SK-N-SH (cell line): ENCODE measurements around the gene FGD6. TPM values are rescaled to one million over a fixed set of nuclear protein-coding genes. Genes with fewer than 3 reads are reported as not detected.

Experiments
- CTCF ChIA-PET: fragments of 300-600, 350-600 bp; formaldehyde crosslinking; extraction: SDS; loops from one replicate; lab custom pipeline; 2021; lab: Yijun Ruan, JAX
- POLR2A ChIA-PET: fragments of 350-600 bp; sonication (Branson Sonifier 250); formaldehyde crosslinking; extraction: SDS; loops from one replicate; lab custom pipeline; 2020; ENCODE audit warnings: antibody characterized with exemption, inconsistent platforms; lab: Yijun Ruan, JAX
- DNase-seq: peaks from one replicate; pipeline ENCODE4 v3.0.0; 2012
- H2AFZ ChIP-seq: fragments of 200-600 bp; sonication (generic); 2 replicates; pipeline ENCODE4 v1.8.1; 2016; ENCODE audit warnings: antibody characterized with exemption, mild to moderate bottlenecking, low read depth
- H3F3A ChIP-seq: fragments of 200-600 bp; sonication (generic); replicated peaks from 2 replicates; pipeline ENCODE3; 2016; ENCODE audit warnings: antibody characterized with exemption, mild to moderate bottlenecking; ENCODE audit not compliant: insufficient read depth
- H3K27ac ChIP-seq, 2 experiments: fragments of 200-500 bp in 1 of 2; fragments of 200-600 bp in 1 of 2; sonication (Bioruptor generic) in 1 of 2; sonication (generic), shearing (Covaris generic) in 1 of 2; 2 replicates each; pipeline versions ENCODE4 v1.5.1 to v1.6.1; 2014 to 2016; ENCODE audit warnings: low read depth in 2 of 2, inconsistent platforms in 1 of 2, low read length in 1 of 2, mild to moderate bottlenecking in 1 of 2, mixed read lengths in 1 of 2
- H3K27me3 ChIP-seq: fragments of 200-600 bp; sonication (generic), shearing (Covaris generic); 2 replicates; pipeline ENCODE4 v1.6.1; 2016; ENCODE audit warnings: mixed run types; ENCODE audit not compliant: insufficient read depth
- H3K36me3 ChIP-seq, 2 experiments: fragments of 200-500 bp in 1 of 2; fragments of 200-600 bp in 1 of 2; sonication (Bioruptor generic) in 1 of 2; sonication (generic) in 1 of 2; replicated peaks in 1 of 2; 2 replicates each; pipeline versions ENCODE3 to v1.5.1; 2014 to 2016; ENCODE audit warnings: low read length in 1 of 2, mild to moderate bottlenecking in 1 of 2; ENCODE audit not compliant: insufficient read depth in 2 of 2, control insufficient read depth in 1 of 2
- H3K4me1 ChIP-seq, 2 experiments: fragments of 200-500 bp in 1 of 2; fragments of 200-600 bp in 1 of 2; sonication (Bioruptor generic) in 1 of 2; sonication (generic), shearing (Covaris generic) in 1 of 2; 2 replicates each; pipeline versions ENCODE4 v1.5.1 to v1.6.1; 2014 to 2016; ENCODE audit warnings: low read depth in 1 of 2, low read length in 1 of 2, mixed run types in 1 of 2; ENCODE audit not compliant: insufficient read depth in 2 of 2, control insufficient read depth in 1 of 2
- H3K4me2 ChIP-seq: fragments of 200-600 bp; sonication (generic), shearing (Covaris generic); 2 replicates; pipeline ENCODE4 v1.6.1; 2017; ENCODE audit warnings: mixed run types
- H3K4me3 ChIP-seq, 2 experiments: fragments of 200-500 bp in 1 of 2; fragments of 200-600 bp in 1 of 2; sonication (Bioruptor generic) in 1 of 2; sonication (generic), shearing (Covaris generic) in 1 of 2; 2 replicates each; pipeline versions ENCODE4 v1.5.1 to v1.8.1; 2014 to 2016; ENCODE audit warnings: low read depth in 2 of 2, inconsistent platforms in 1 of 2, low read length in 1 of 2, mild to moderate bottlenecking in 1 of 2, mixed read lengths in 1 of 2, moderate library complexity in 1 of 2
- H3K79me2 ChIP-seq: fragments of 200-600 bp; sonication (generic); 2 replicates; pipeline ENCODE4 v1.8.1; 2017; ENCODE audit warnings: mild to moderate bottlenecking; ENCODE audit not compliant: insufficient read depth
- H3K9ac ChIP-seq: fragments of 200-600 bp; sonication (generic); 2 replicates; pipeline ENCODE4 v1.6.1; 2017; ENCODE audit warnings: mixed run types
- H3K9me2 ChIP-seq: fragments of 200-600 bp; sonication (generic); 2 replicates; pipeline ENCODE4 v1.6.1; 2017; ENCODE audit warnings: mixed run types
- H3K9me3 ChIP-seq: fragments of 200-600 bp; sonication (generic); 2 replicates; pipeline ENCODE4 v1.6.1; 2017; ENCODE audit warnings: mixed run types, mild to moderate bottlenecking, moderate library complexity
- H4K20me1 ChIP-seq: fragments of 200-600 bp; sonication (generic); 2 replicates; pipeline ENCODE4 v1.6.1; 2017; ENCODE audit warnings: mild to moderate bottlenecking, mixed run types; ENCODE audit not compliant: insufficient read depth
- CHD2 ChIP-seq: fragments of 150-350 bp; IDR thresholded peaks from 2 replicates; pipeline ENCODE4 v1.6.1; 2018; ENCODE audit warnings: low read length; ENCODE audit not compliant: partially characterized antibody
- CTCF ChIP-seq: fragments of 200-600 bp; sonication (generic); IDR thresholded peaks from 2 replicates; pipeline ENCODE4 v1.6.1; 2017; ENCODE audit warnings: antibody characterized with exemption, mild to moderate bottlenecking, moderate library complexity
- ELF1 ChIP-seq: IDR thresholded peaks from 2 replicates; pipeline ENCODE4 v1.4.0; 2012
- EP300 ChIP-seq, 2 experiments: IDR thresholded peaks; 2 replicates each; pipeline versions ENCODE4 v1.4.0 to v1.6.1; 2012; ENCODE audit warnings: borderline replicate concordance in 1 of 2, low read depth in 1 of 2, low read length in 1 of 2
- EZH2phosphoT487 ChIP-seq: fragments of 200-600 bp; sonication (generic); IDR thresholded peaks from 2 replicates; pipeline ENCODE4 v1.6.1; 2017; ENCODE audit warnings: low read depth, mixed run types, mild to moderate bottlenecking, antibody characterized with exemption, moderate library complexity, borderline replicate concordance
- FOSL2 ChIP-seq: IDR thresholded peaks from 2 replicates; pipeline ENCODE4 v1.4.0; 2012; ENCODE audit warnings: low read depth, mild to moderate bottlenecking, moderate library complexity, borderline replicate concordance
- FOXM1 ChIP-seq: IDR thresholded peaks from 2 replicates; pipeline ENCODE4 v1.4.0; 2012; ENCODE audit warnings: low read depth, mild to moderate bottlenecking
- GABPA ChIP-seq: IDR thresholded peaks from 2 replicates; pipeline ENCODE4 v1.4.0; 2012; ENCODE audit warnings: low read depth, mild to moderate bottlenecking
- GATA2 ChIP-seq: sonication (generic); formaldehyde crosslinking; IDR thresholded peaks from 2 replicates; pipeline ENCODE4 v1.5.0; 2020; ENCODE audit warnings: mild to moderate bottlenecking, missing genetic modification reagents
- IRF3 ChIP-seq: fragments of 150-350 bp; IDR thresholded peaks from 2 replicates; pipeline ENCODE4 v1.6.1; 2016; ENCODE audit warnings: mild to moderate bottlenecking, low read depth, low read length
- JUND ChIP-seq: IDR thresholded peaks from 2 replicates; pipeline ENCODE4 v1.4.0; 2012
- MAX ChIP-seq: IDR thresholded peaks from 2 replicates; pipeline ENCODE4 v1.4.0; 2012; ENCODE audit warnings: low read depth
- MXI1 ChIP-seq: IDR thresholded peaks from 2 replicates; pipeline ENCODE4 v1.6.1; 2012; ENCODE audit warnings: mild to moderate bottlenecking, low read depth, low read length, improper control_type of control experiment
- NRF1 ChIP-seq: IDR thresholded peaks from 2 replicates; pipeline ENCODE4 v1.6.1; 2012; ENCODE audit warnings: low read depth, mild to moderate bottlenecking, low read length
- POLR2AphosphoS5 ChIP-seq: IDR thresholded peaks from 2 replicates; pipeline ENCODE4 v1.6.1; 2012; ENCODE audit warnings: low read depth, low read length
- RXRA ChIP-seq: IDR thresholded peaks from 2 replicates; pipeline ENCODE4 v1.4.0; 2012; ENCODE audit warnings: low read depth, mild to moderate bottlenecking, borderline replicate concordance
- SIN3A ChIP-seq: IDR thresholded peaks from 2 replicates; pipeline ENCODE4 v1.6.1; 2012; ENCODE audit warnings: low read depth, mild to moderate bottlenecking, low read length, moderate library complexity, borderline replicate concordance
- SMC3 ChIP-seq: IDR thresholded peaks from 2 replicates; pipeline ENCODE4 v1.6.1; 2012; ENCODE audit warnings: low read depth, low read length, improper control_type of control experiment
- TEAD4 ChIP-seq: IDR thresholded peaks from 2 replicates; pipeline ENCODE4 v1.4.0; 2012; ENCODE audit warnings: mild to moderate bottlenecking, borderline replicate concordance; ENCODE audit not compliant: insufficient read depth
- ZBTB33 ChIP-seq: IDR thresholded peaks from 2 replicates; pipeline ENCODE4 v1.4.0; 2012; ENCODE audit warnings: low read depth, borderline replicate concordance
- WGBS: methylation state at CpG from one replicate; pipeline ENCODE4 v1.1.6; 2017; ENCODE audit warnings: low lambda C conversion rate; 5-methylcytosine and 5-hydroxymethylcytosine counted together
- polyA plus RNA-seq, 3 experiments: library from polyadenylated mRNA; depleted of rRNA; stranded (reverse); fragments of >200 nt; gene quantifications; 2 replicates each; pipeline ENCODE4 v1.2.3, GENCODE V29; 2012

FGD6 gene
- polyA plus RNA-seq, 1 of the 3 experiments (the other 2 are of a cell fraction): 2.8 TPM

- Histone ChIP-seq H3K4me3 (no peak overlapping the region), H4K20me1 (peaks cover 32% of the 10 kb centered on the region), H3K36me3 (peaks cover 5 to 31% of the 10 kb centered on the region in 2 experiments), H3K9me3 (no peaks in the 10 kb centered on the region), H3K4me1 (peaks cover 2 to 25% of the 10 kb centered on the region in 2 experiments; a peak in 3 of 4 replicates), H3K27me3 (no peaks in the 10 kb centered on the region), H3F3A (peaks cover 24% of the 10 kb centered on the region), H3K9ac (no peak overlapping the region), H2AFZ (no peak overlapping the region), H3K79me2 (peaks cover 97% of the 10 kb centered on the region), H3K27ac (no peak overlapping the region), H3K4me2 (no peak overlapping the region), H3K9me2 (no peaks in the 10 kb centered on the region)
- ChIA-PET CTCF (interaction anchor here (0.6 to 1.2 kb wide), 2 partner anchors 25 to 68 kb away, joined by 3 read pairs; no protein-coding TSS in a partner anchor), POLR2A (no interaction called here)
- TF ChIP-seq RXRA (no peak), MAX (no peak), CHD2 (no peak)
- WGBS: 89% methylated on average over 3 of the region's 3 CpGs
- DNase-seq: no peak
These were observed 27.1 kb upstream of the FGD6 start for GRCh38 chr12:95244350-95244749.

DNA sequence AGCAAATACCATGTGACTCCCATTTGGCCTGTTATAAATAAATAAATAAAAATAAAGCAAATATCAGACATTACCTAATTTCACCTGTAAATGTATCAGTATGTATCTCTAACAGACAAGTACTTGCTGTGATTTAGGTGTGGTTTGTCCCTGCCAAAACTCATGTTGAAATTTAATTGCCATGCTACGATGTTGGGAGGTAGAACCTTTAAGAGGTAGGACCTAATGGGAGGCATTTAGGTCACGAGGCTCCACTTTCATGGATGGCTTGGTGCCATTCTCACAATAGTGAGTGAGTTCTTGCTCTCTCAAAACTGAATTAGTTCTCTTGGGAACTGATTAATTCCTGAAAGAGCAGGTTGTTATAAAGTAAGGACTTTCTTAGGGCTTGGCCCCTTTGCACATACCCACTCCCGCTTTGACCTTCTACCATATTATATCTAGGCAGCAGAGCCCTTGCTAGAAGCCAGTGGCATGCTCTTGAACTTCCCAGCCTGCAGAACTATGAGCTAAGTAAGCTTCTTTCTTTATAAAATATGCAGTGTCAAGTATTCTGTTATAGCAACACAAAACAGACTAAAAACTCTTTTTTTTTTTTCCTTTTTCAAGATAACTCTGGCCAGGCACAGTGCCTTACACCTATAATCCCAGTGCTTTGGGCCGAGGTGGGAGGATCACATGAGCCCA is 26.4 kb upstream of the FGD6 start:
- peaks cover 28% of the 10 kb centered on the region for H4K20me1 ChIP-seq

More for the DNA sequence above, 26.4 kb upstream of the FGD6 start:
- peaks cover 97% of the 10 kb centered on the region for H3K79me2 ChIP-seq
- H3K9me3 ChIP-seq: no peaks in the 10 kb centered on the region
- peaks cover 5 to 31% of the 10 kb centered on the region in 2 experiments for H3K36me3 ChIP-seq
- H3K9me2 ChIP-seq: no peaks in the 10 kb centered on the region
- WGBS: 95% methylated on average over 4 of the region's 4 CpGs
- H2AFZ ChIP-seq: no peak overlapping the region
- no peak overlapping the region for H3K4me3 ChIP-seq
- no peak overlapping the region for H3K9ac ChIP-seq
- ChIA-PET POLR2A (no interaction called here), CTCF (interaction anchor here (0.6 to 1.2 kb wide), 2 partner anchors 24 to 69 kb away, joined by 3 read pairs; no protein-coding TSS in a partner anchor)
- peaks cover 0 to 25% of the 10 kb centered on the region in 2 experiments; a peak in 3 of 4 replicates for H3K4me1 ChIP-seq
- H3K4me2 ChIP-seq: no peak overlapping the region
- no peak for TF ChIP-seq EP300 (IDR thresholded peaks at IDR 0.05; ENCODE audit: borderline replicate concordance in 1 of 2, low read depth in 1 of 2, low read length in 1 of 2)
- TF ChIP-seq GATA2 (CRISPR knock-in tag): no peak
- TF ChIP-seq IRF3: no peak
- TF ChIP-seq NRF1: no peak
- no peak for TF ChIP-seq POLR2AphosphoS5
- TF ChIP-seq SMC3: no peak
- no peak for TF ChIP-seq MXI1
- TF ChIP-seq JUND: no peak
- TF ChIP-seq ZBTB33: no peak
- TF ChIP-seq TEAD4: no peak
- no peak for TF ChIP-seq EZH2phosphoT487
- no peak for TF ChIP-seq CTCF
- no peak for TF ChIP-seq FOSL2
- TF ChIP-seq ELF1: no peak
- TF ChIP-seq SIN3A: no peak
- no peak for TF ChIP-seq FOXM1
- no peak for TF ChIP-seq GABPA
- DNase-seq: no peak
- H3F3A ChIP-seq: peaks cover 24% of the 10 kb centered on the region
- no peak overlapping the region for H3K27ac ChIP-seq
- H3K27me3 ChIP-seq: no peaks in the 10 kb centered on the region
